Urinary bladder (tissue), 4 donors: ENCODE results near the gene FOXL2. TPM values are rescaled to one million over a fixed set of nuclear protein-coding genes. Genes with fewer than 3 reads are reported as not detected.

Experiments used
- DNase-seq: peaks from one replicate; pipeline ENCODE4 v3.0.0-alpha.2; 2015; ENCODE audit errors: extremely low spot score
- H3K27ac ChIP-seq: one replicate; pipeline ENCODE4 v1.5.1; 2013; ENCODE audit warnings: low read depth, mild to moderate bottlenecking, moderate library complexity
- H3K36me3 ChIP-seq: one replicate; pipeline ENCODE4 v1.6.1; 2013; ENCODE audit warnings: mild to moderate bottlenecking, moderate library complexity; ENCODE audit not compliant: insufficient read depth
- H3K4me1 ChIP-seq: one replicate; pipeline ENCODE4 v1.6.1; 2013; ENCODE audit warnings: mild to moderate bottlenecking, moderate library complexity; ENCODE audit not compliant: insufficient read depth
- H3K4me3 ChIP-seq: one replicate; pipeline ENCODE4 v1.5.1; 2013; ENCODE audit warnings: low read depth, low read length
- WGBS: extraction: QIAGEN DNeasy Blood & Tissue Kit; methylation state at CpG from one replicate; pipeline ENCODE4 v1.1.7; 2013; 5-methylcytosine and 5-hydroxymethylcytosine counted together
- polyA plus RNA-seq: library from polyadenylated mRNA; stranded (reverse); fragments of 200-250 nt; gene quantifications from one replicate; pipeline ENCODE4 v1.2.3, GENCODE V29; 2013
- total RNA-seq: library from RNA; depleted of rRNA; stranded (reverse); fragments of >200 nt; gene quantifications from one replicate; pipeline ENCODE4 v1.2.3, GENCODE V29; 2014
- donor health status: healthy with polysubstance abuse.
- donor health status: healthy.

Gene FOXL2
- not detected for total RNA-seq
- polyA plus RNA-seq, result not detected

DNA sequence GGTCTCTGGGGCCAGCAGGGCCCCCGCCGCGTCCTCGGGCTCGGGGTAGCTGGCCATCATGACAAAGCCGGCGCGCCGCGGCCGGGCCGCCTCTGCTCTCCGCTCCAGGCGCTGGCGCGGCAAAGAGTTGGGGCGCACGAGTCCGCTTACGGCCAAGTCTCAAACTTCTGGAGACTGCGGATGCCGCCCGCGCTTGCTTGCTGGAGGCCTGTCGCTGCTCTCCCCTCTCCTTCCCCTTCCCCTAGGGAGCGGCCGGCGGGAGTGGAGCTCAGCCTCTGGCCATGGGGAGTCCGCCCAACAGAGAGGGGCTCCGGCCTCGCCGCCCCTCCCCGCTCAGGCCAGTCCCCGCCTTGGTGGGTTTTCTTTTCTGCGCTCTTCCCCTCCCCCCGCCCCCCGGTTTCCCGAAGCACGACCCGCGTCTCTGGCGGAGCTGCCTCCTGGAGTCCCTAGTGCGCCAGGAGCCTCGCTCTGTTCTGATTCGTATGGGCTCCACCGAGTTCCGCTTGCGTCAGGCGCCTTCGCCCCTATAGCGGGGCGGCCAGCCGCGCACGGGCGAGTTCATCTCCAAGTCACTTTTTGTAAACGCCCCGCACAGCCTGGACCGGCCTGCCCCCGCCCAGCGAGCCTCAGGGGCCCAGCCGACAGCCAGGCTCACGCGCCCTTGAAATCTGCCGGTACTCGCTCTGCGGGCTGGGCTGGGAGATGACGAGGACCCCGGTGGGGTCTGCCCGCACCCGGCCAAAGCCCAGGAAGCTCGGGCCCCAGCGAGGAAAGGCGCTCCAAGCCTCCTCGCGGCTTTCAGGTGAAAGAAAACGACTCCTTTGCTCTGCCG, at the start of gene FOXL2, which contains the start of gene FOXL2NB:
Gene FOXL2 (minus strand): TSS at position 475 of the 832 bp plus-strand sequence. CDS start 415 bp downstream, at position 60.
Gene FOXL2NB (plus strand): TSS at position 555 of the 832 bp plus-strand sequence. CDS start 148 bp downstream, at position 703.
- Histone ChIP-seq H3K36me3 (no peaks in the 10 kb centered on the region), H3K4me1 (no peaks in the 10 kb centered on the region), H3K27ac (no peak within 1 kb of the TSS), H3K4me3 (peak within 1 kb of the TSS; percentile 44)
- no peak for DNase-seq
- WGBS, result under 1% methylated on average over 78 of the region's 78 CpGs

DNA sequence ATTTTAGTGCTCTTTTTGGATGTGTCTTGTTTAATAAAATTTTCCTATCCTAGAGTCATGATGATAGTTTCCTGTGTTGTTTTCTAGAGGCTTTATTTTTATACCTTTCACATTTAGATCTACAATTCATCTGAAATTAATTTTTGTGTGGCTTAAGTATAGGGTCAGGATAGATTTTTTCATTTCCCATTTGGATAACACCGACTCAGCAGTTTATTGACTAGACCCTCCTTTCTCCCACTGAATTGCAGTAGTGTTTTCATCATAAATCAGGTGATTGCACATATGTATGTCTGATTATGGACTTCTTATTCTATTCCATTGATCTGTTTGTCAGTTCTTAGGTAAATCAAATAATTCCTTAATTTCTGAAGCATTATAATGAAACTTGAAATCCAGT, 48.8 kb upstream of the FOXL2 start:
- H3K4me1 ChIP-seq, result no peaks in the 10 kb centered on the region
- no peak for DNase-seq
- H3K4me3 ChIP-seq, result no peak overlapping the region
- WGBS, result 74% methylated on average over 1 of the region's 1 CpG
- no peak overlapping the region for H3K27ac ChIP-seq
- H3K36me3 ChIP-seq, result no peaks in the 10 kb centered on the region

DNA sequence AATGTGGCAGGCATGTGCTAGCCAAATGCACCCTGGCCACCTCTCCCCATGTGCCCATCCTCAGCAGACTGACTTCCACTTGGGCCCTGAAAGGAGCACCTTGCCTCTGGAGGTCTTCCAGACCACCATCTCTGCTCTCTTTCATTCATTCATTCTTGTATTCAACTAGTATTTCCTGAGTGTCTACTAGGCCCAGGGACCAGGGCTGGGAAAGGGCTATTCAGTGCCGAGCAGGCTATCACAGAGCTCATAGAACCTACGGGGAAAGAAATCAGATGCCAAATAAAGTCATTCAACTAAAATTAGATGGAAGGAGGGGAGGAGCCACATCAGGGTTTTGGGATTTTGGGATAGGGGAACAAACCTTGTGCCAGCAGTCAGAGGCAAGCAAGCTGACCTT, 40.2 kb upstream of the FOXL2 start:
- Histone ChIP-seq H3K36me3 (no peaks in the 10 kb centered on the region), H3K27ac (no peak overlapping the region), H3K4me1 (no peaks in the 10 kb centered on the region), H3K4me3 (no peak overlapping the region)
- 92% methylated on average over 2 of the region's 2 CpGs for WGBS
- DNase-seq, result no peak

DNA sequence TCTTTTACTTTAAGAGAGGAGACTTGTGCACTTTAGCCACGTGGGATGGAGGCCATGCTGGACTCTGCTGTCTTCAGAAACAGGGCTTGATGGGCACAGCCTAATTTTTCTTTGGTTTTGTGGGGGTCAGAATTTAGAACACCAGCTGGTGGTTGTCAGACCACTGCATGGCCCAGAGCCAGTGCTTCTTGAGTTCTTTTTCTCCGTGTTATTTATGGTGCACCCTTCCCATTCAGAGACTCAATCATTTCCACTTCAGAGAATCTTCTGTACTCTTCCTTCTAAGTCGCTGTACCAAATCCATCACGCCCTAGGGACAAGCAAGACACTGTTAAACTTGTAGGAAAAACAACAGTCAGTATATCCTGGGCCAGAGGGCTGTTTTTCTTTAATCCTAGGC, 39.0 kb upstream of the FOXL2 start:
- no peak overlapping the region for H3K4me3 ChIP-seq
- 59% methylated on average over 4 of the region's 4 CpGs for WGBS
- DNase-seq, result no peak
- no peak overlapping the region for H3K27ac ChIP-seq
- no peaks in the 10 kb centered on the region for H3K4me1 ChIP-seq
- H3K36me3 ChIP-seq, result no peaks in the 10 kb centered on the region

DNA sequence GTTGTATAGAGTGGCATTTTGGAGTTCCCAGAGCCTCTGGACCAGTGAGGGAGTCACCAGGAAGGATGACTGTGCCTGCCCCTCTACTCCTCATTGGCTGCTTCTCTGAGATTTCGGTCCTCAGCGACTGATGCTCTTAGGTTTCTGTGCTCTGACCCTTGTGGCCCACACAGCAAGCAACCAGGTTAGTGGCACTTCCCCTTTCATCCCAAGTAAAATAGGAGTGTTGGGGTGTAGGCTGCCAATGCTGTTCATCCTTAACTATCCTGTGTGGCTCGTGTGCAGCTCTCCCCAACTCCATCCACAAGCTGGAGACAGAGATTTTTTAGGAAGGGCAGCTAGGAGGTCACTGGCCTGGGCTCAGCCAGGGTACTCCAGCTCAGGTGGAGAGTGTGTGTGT, 37.9 kb upstream of the FOXL2 start:
- no peak overlapping the region for H3K4me3 ChIP-seq
- no peak overlapping the region for H3K27ac ChIP-seq
- H3K36me3 ChIP-seq, result no peaks in the 10 kb centered on the region
- H3K4me1 ChIP-seq, result no peaks in the 10 kb centered on the region
- 56% methylated on average over 3 of the region's 3 CpGs for WGBS
- no peak for DNase-seq

DNA sequence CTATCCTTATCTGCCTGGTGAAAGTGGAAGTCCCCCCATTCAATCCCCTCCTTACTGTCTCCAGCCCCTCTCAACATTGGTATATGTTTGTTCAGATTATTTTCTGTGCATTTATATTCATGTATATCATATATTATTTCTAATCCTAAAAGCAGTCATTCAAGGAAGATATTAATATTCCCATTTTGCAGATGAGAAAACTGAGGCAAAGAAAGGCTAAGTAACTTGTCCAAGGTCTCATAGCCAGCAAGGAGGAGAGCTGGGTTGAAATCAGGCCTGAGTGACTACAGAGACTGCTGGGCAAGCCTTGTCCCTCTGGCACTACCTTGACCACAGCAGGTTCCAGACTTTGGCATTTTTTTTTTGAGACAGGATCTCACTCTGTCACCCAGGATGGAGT, 29.1 kb upstream of the FOXL2 start:
- Histone ChIP-seq H3K4me1 (no peaks in the 10 kb centered on the region), H3K4me3 (no peak overlapping the region), H3K36me3 (no peaks in the 10 kb centered on the region), H3K27ac (no peak overlapping the region)
- no peak for DNase-seq

- Histone ChIP-seq H3K36me3 (no peaks in the 10 kb centered on the region), H3K4me1 (no peaks in the 10 kb centered on the region), H3K27ac (no peak overlapping the region), H3K4me3 (no peak overlapping the region)
- WGBS, result 88% methylated on average over 8 of the region's 8 CpGs
- no peak for DNase-seq
These were observed 28.4 kb upstream of the FOXL2 start for GRCh38 chr3:138975351-138975750.

- Histone ChIP-seq H3K36me3 (no peaks in the 10 kb centered on the region), H3K4me3 (no peak overlapping the region), H3K4me1 (no peaks in the 10 kb centered on the region), H3K27ac (no peak overlapping the region)
- DNase-seq, result no peak
- 83% methylated on average over 5 of the region's 5 CpGs for WGBS
These were observed 27.5 kb upstream of the FOXL2 start for GRCh38 chr3:138974462-138974861.

DNA sequence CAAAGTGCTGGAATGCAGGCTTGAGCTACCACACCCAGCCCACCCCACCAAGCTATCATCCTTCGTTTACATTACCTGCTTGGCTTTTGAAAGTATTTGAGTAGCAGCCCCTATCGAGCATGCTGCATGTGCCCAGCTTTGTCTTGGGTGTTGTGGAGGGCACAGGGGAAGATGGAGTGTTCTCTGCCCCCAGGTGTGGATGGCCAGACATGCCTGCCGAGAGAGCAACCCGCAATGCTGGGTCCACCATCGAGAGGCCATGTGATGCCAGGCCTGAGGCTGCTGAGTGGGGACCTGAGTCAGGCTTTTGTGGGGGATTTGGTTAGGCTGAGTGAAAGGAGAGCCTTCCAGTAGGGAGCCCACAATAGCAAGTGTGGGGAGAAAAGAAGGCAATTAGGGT, 26.0 kb upstream of the FOXL2 start:
- no peak for DNase-seq
- H3K36me3 ChIP-seq, result no peaks in the 10 kb centered on the region
- H3K4me3 ChIP-seq, result no peak overlapping the region
- H3K4me1 ChIP-seq, result no peaks in the 10 kb centered on the region
- H3K27ac ChIP-seq, result no peak overlapping the region
- 87% methylated on average over 5 of the region's 5 CpGs for WGBS

DNA sequence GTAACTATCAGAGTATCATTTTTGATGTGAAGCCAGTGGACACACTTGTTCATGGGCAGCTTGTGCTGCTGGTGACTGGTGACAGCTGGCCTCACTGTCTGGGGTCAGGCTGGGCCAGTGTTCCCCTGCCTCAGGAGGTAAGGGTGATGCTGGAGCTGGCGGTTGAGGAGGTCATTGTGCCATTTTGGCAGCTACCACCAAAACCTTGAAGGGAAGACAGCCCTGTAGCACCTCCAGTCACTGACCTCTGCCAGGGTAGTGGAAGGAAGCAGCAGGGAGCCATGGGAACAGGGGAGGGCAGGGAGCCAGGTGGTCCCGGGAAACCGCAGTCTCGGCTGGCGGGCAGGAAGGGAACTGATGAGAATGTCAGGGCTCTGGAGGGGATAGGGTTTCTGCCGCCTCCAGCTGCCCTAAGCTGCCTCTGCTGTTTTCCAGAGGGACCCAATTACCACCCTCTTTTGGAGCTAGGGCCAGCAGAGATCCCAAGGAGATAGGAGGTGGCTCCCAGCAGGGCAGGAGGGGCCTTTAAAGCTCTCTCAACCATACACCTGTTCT, 24.9 kb upstream of the FOXL2 start:
- WGBS, result 60% methylated on average over 6 of the region's 6 CpGs
- Histone ChIP-seq H3K27ac (no peak overlapping the region), H3K36me3 (no peaks in the 10 kb centered on the region), H3K4me3 (no peak overlapping the region), H3K4me1 (no peaks in the 10 kb centered on the region)
- no peak for DNase-seq

DNA sequence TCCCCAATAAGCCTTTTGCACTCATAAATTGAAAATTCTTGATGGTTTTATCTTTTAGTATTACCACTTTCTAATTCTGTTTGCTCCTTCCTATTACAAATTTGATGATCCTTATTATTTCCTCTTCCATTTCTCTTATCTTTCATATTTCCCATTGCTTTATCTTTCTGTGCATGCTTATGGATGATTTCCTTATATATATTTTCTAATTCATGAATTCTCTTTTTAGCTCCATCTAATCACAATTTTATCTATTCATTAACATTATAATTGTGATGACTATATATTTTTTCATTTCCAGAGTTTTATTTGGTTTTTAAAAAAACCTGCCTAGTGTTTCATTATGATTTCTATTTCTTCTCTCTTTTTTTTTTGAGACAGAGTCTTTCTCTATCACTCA, 18.0 kb upstream of the FOXL2 start:
- no peaks in the 10 kb centered on the region for H3K36me3 ChIP-seq
- no peak overlapping the region for H3K4me3 ChIP-seq
- H3K27ac ChIP-seq, result no peak overlapping the region
- no peak for DNase-seq
- no peaks in the 10 kb centered on the region for H3K4me1 ChIP-seq

DNA sequence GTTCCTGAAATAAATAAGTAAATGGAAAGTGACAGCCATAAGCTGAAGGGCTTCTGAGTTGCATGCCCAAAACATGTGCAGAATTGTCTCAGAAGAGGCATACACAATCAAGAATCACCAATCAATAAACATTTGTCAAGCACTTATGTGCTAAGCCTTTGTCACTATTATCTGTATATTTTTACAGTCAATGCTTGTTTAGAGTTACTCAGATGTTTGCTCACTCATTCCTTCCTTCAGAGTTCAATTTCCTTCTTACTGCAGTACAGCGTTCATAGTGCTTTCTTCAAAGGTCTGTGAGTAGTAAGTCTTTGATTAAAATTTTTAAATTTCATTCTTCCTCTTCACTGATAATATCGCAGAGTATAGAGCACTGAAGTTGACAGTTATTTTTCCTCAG, 17.3 kb upstream of the FOXL2 start:
- Histone ChIP-seq H3K4me1 (no peaks in the 10 kb centered on the region), H3K27ac (no peak overlapping the region), H3K36me3 (no peaks in the 10 kb centered on the region), H3K4me3 (no peak overlapping the region)
- WGBS, result 92% methylated on average over 2 of the region's 2 CpGs
- no peak for DNase-seq

GRCh38 chr3:138962854-138963560, 16.1 kb upstream of the FOXL2 start:
- WGBS, result 59% methylated on average over 8 of the region's 8 CpGs
- no peak for DNase-seq
- no peaks in the 10 kb centered on the region for H3K36me3 ChIP-seq

DNA sequence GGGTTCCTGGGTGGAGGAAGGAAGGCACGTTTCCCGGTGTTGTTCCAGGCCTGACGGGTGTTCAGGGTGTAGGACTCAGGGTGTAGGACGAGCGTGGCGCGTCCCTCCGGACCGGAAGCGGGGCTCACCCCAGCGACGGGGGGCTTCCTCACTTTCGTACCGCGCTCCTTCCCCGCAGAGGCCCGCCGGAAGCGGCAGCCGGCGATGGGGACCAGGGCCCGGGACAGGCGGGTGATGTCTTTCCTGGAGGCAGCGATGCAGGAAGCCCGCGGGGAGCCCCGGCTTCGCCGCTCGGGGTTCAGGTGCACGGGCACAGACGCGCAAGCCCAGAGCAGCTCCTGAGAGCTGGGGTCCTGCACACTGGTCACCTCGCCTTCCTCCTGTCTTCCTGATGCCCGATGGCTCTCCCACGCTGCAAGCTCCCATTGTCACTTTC, 13.5 kb upstream of the FOXL2 start:
- H3K4me3 ChIP-seq, result no peak overlapping the region
- 3% methylated on average over 36 of the region's 36 CpGs for WGBS
- DNase-seq, result no peak
- H3K4me1 ChIP-seq, result no peaks in the 10 kb centered on the region
- H3K27ac ChIP-seq, result no peak overlapping the region
- no peaks in the 10 kb centered on the region for H3K36me3 ChIP-seq

More at GRCh38 chr3:138962854-138963560, 16.1 kb upstream of the FOXL2 start:
- Histone ChIP-seq H3K4me3 (no peak overlapping the region), H3K27ac (no peak overlapping the region), H3K4me1 (no peaks in the 10 kb centered on the region)
